Activated CD8-positive, alpha-beta T cell treated with anti-CD3 and anti-CD28 coated beads for 36 hours (primary cell): ENCODE results near the gene COL1A1. TPM values are rescaled to one million over a fixed set of nuclear protein-coding genes. Genes with fewer than 3 reads are reported as not detected.

Experiments used
- ATAC-seq: fragments of 200-7000 bp; cut with Tn5 transposase; one replicate; pipeline ENCODE4 v1.10.0; 2021; ENCODE audit warnings: mild to moderate bottlenecking, moderate library complexity
- CTCF ChIA-PET: fragments of 350-600 bp; sonication (Branson Sonifier 250); formaldehyde crosslinking; loops from one replicate; lab custom pipeline; 2021; ENCODE audit warnings: antibody characterized with exemption; lab: Charles Lee
- POLR2A ChIA-PET: fragments of 350-600 bp; sonication (Branson Sonifier 250); formaldehyde crosslinking; loops from one replicate; lab custom pipeline; 2021; ENCODE audit warnings: antibody characterized with exemption; lab: Charles Lee
- DNase-seq: peaks from one replicate; pipeline ENCODE4 v3.0.0-alpha.2; 2020
- H3K27ac Mint-ChIP-seq: one replicate; pipeline ENCODE4 v1.8.0; 2021; ENCODE audit warnings: mild to moderate bottlenecking, mixed read lengths
- H3K27me3 Mint-ChIP-seq: one replicate; pipeline ENCODE4 v1.8.0; 2021; ENCODE audit warnings: mixed read lengths
- H3K36me3 Mint-ChIP-seq: one replicate; pipeline ENCODE4 v1.8.0; 2021; ENCODE audit warnings: low read depth, mixed read lengths
- H3K4me1 Mint-ChIP-seq: one replicate; pipeline ENCODE4 v1.8.0; 2021; ENCODE audit warnings: low read depth, mixed read lengths
- H3K4me3 Mint-ChIP-seq: one replicate; pipeline ENCODE4 v1.8.0; 2021; ENCODE audit warnings: mild to moderate bottlenecking, moderate library complexity, mixed read lengths
- H3K9me3 Mint-ChIP-seq: one replicate; pipeline ENCODE4 v1.8.0; 2021; ENCODE audit warnings: mixed read lengths
- intact Hi-C: fragments of 100-400 bp; cut with micrococcal nuclease; formaldehyde crosslinking; loops from one replicate; pipeline ENCODE4 v1.10.0; 2022
- total RNA-seq, 2 experiments: library from RNA; stranded (reverse); gene quantifications; one replicate each; pipeline ENCODE4 v1.2.3, GENCODE V29; 2021
- TF ChIP-seq, protein P1 (sequence below): fragments of 200-600 bp; IDR thresholded peaks from one replicate; pipeline ENCODE4 v1.8.0; 2022; ENCODE audit warnings: antibody characterized with exemption, mild to moderate bottlenecking

COL1A1 gene
- total RNA-seq, 2 experiments from 2014 or later = 0.92 to 1.0 TPM

GRCh38 chr17:50146927-50147665 is 54.3 kb downstream of the COL1A1 start:
- Mint-ChIP-seq H3K4me1 (peaks cover 59% of the 10 kb centered on the region), H3K9me3 (no peaks in the 10 kb centered on the region), H3K36me3 (peaks cover 44% of the 10 kb centered on the region), H3K27me3 (no peaks in the 10 kb centered on the region), H3K27ac (peak overlapping the region; percentile 92), H3K4me3 (peak overlapping the region; percentile 82)
- TF ChIP-seq, protein P1, sequence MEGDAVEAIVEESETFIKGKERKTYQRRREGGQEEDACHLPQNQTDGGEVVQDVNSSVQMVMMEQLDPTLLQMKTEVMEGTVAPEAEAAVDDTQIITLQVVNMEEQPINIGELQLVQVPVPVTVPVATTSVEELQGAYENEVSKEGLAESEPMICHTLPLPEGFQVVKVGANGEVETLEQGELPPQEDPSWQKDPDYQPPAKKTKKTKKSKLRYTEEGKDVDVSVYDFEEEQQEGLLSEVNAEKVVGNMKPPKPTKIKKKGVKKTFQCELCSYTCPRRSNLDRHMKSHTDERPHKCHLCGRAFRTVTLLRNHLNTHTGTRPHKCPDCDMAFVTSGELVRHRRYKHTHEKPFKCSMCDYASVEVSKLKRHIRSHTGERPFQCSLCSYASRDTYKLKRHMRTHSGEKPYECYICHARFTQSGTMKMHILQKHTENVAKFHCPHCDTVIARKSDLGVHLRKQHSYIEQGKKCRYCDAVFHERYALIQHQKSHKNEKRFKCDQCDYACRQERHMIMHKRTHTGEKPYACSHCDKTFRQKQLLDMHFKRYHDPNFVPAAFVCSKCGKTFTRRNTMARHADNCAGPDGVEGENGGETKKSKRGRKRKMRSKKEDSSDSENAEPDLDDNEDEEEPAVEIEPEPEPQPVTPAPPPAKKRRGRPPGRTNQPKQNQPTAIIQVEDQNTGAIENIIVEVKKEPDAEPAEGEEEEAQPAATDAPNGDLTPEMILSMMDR = no peak
- no peak for DNase-seq
- ATAC-seq = no peak
- CTCF ChIA-PET = interaction anchor here (0.6 to 9.6 kb wide), 5 partner anchors 10 to 471 kb away, joined by 4 to 102 read pairs (median 8); partner anchors contain the start of gene PDK2
- POLR2A ChIA-PET = interaction anchor here (0.9 to 7.0 kb wide), 4 partner anchors 14 to 199 kb away, joined by 3 to 64 read pairs (median 6); partner anchors contain the start of gene XYLT2
- intact Hi-C loops = no loop called here

- H3K27ac Mint-ChIP-seq = peak overlapping the region; percentile 92
- peak overlapping the region; percentile 82 for H3K4me3 Mint-ChIP-seq
- TF ChIP-seq, protein P1 = no peak
- ATAC-seq = no peak
- CTCF ChIA-PET = interaction anchor here (0.6 to 9.6 kb wide), 9 partner anchors 10 to 470 kb away, joined by 3 to 102 read pairs (median 6); partner anchors contain the start of gene PDK2
- intact Hi-C loops = no loop called here
- H3K36me3 Mint-ChIP-seq = peaks cover 49% of the 10 kb centered on the region
- H3K9me3 Mint-ChIP-seq = no peaks in the 10 kb centered on the region
- H3K27me3 Mint-ChIP-seq = no peaks in the 10 kb centered on the region
- POLR2A ChIA-PET = interaction anchor here (0.9 to 7.0 kb wide), 4 partner anchors 14 to 23 kb away, joined by 3 to 64 read pairs (median 4); no protein-coding TSS in a partner anchor
- peak; percentile 58 for DNase-seq
- H3K4me1 Mint-ChIP-seq = peaks cover 59% of the 10 kb centered on the region
These were observed 55.1 kb downstream of the COL1A1 start for GRCh38 chr17:50146230-50146926.

DNA sequence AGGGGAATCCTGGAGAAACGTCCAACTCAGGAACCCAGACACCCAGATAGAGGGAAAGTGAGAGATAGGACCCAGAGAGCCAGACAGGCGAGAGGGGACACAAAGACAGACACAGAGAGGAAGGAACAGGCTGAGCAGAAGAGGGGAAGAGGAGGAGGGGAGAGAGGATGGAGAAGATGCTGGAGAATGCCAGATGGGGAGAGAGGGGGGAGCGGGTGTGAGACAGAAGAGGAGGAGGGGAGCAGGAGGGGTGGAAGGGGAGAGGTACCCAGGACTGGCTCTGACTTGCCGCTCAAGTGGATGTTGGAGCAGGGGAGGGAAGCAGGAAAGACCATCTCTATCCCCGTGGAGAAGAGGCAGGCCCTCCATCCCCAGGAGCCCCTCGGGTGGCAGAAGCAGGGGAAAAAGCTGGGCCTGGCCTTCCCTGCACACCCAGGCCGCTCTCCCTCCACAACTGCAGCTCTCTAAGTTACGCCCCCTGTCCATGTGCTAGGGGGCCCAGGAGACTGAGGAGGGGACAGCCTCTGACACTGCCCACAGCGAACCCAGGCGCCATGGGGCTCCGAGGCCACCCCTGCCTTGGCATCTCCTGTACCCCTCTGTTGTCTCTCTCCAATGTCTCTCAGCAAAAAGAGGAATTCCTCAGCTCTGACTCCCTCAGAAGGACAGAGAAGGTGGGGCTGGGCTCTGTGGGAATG is 55.8 kb downstream of the COL1A1 start:
- Mint-ChIP-seq H3K36me3 (peaks cover 55% of the 10 kb centered on the region), H3K4me3 (no peak overlapping the region), H3K27me3 (no peaks in the 10 kb centered on the region), H3K4me1 (peaks cover 66% of the 10 kb centered on the region), H3K9me3 (no peaks in the 10 kb centered on the region), H3K27ac (peak overlapping the region; percentile 72)
- TF ChIP-seq, protein P1 = no peak
- CTCF ChIA-PET = interaction anchor here (0.7 to 9.6 kb wide), 10 partner anchors 9 to 52 kb away, joined by 3 to 102 read pairs (median 6); partner anchors contain the start of gene PDK2
- no peak for ATAC-seq
- no peak for DNase-seq
- intact Hi-C loops = no loop called here
- POLR2A ChIA-PET = interaction anchor here (0.9 to 7.0 kb wide), 4 partner anchors 14 to 24 kb away, joined by 3 to 64 read pairs (median 4); no protein-coding TSS in a partner anchor

DNA sequence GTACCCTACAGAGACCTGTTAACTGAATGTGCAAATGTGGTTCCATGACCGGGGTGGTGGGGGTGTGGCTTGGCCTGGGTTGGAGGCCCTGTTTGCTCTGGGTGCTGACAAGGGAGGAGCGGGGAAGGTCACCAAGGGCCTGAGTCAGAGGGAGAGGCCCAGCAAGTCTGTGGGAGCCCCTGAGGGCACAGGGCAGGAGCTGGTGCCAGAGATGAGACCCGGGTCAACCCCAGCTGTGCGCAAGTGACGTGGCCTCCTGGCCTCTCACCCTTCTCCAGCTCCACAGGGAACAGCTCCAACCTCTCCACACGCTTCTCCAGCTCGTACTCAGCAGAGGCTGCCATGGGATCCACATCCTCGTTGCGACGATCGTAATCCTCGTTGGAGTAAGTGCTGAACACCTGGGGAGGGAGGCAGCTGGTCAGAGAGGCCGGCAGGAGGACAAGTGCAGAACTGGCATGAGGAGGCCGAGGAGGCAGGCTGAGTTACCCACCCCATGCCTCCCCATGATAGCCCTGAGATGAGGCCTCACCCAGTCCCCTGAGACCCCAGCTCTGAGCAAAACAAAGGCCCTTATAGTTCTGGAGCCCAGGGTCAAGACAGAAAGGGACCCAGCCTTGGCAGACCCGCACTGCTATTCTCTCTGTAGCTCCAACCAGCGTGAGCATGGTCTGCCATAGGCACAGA is 56.4 kb downstream of the COL1A1 start:
- intact Hi-C loops = no loop called here
- H3K27me3 Mint-ChIP-seq = no peaks in the 10 kb centered on the region
- POLR2A ChIA-PET = no interaction called here
- CTCF ChIA-PET = interaction anchor here (0.7 to 9.5 kb wide), 5 partner anchors 9 to 32 kb away, joined by 3 to 102 read pairs (median 6); no protein-coding TSS in a partner anchor
- H3K9me3 Mint-ChIP-seq = no peaks in the 10 kb centered on the region
- peak overlapping the region; percentile 72 for H3K27ac Mint-ChIP-seq
- peak; percentile 68 for DNase-seq
- peak; percentile 14 for ATAC-seq
- H3K36me3 Mint-ChIP-seq = peaks cover 60% of the 10 kb centered on the region
- H3K4me3 Mint-ChIP-seq = no peak overlapping the region
- peaks cover 73% of the 10 kb centered on the region for H3K4me1 Mint-ChIP-seq
- TF ChIP-seq, protein P1 = no peak
